ENCODE measurements around the gene OPRL1. TPM values are rescaled to one million over a fixed set of nuclear protein-coding genes. Genes with fewer than 3 reads are reported as not detected.

OPRL1 gene
- total and polyA plus RNA-seq, 2 of the 8 experiments (the other 6 are each of a cell fraction or from before 2014, with no cell fraction given), result 0.63 to 0.98 TPM

GRCh38 chr20:64038565-64039292 lies 41.2 kb upstream of the OPRL1 start (continued):
- TF ChIP-seq RXRA (IDR thresholded peaks at IDR 0.05; ENCODE audit: insufficient read depth, low read depth, low read length), result no peak
- no peak for TF ChIP-seq TBP (IDR thresholded peaks at IDR 0.05; ENCODE audit: low read depth, low read length)
- TF ChIP-seq MAFK (IDR thresholded peaks at IDR 0.05; ENCODE audit: low read depth, low read length), result no peak
- no peak for TF ChIP-seq TAF7 (optimal IDR thresholded peaks at IDR 0.05; ENCODE audit: borderline replicate concordance, low read depth, low read length)
- no peak for TF ChIP-seq CEBPB (IDR thresholded peaks at IDR 0.05; ENCODE audit: low read depth, low read length)
- no peak for TF ChIP-seq POLR2A (IDR thresholded peaks at IDR 0.05; ENCODE audit: control extremely low read depth in 1 of 2, low read depth in 2 of 2, low read length in 2 of 2)
- TF ChIP-seq FOSL1 (IDR thresholded peaks at IDR 0.05; ENCODE audit: insufficient read depth, low read depth, low read length), result no peak
